HepG2 (cell line): ENCODE results near the gene TCFL5. TPM values are rescaled to one million over a fixed set of nuclear protein-coding genes. Genes with fewer than 3 reads are reported as not detected.

Source experiments
- ELF4 ChIP-seq: sonication (generic); formaldehyde crosslinking; IDR thresholded peaks from 2 replicates; pipeline ENCODE4 v1.5.0; 2020; ENCODE audit warnings: missing genetic modification reagents, mild to moderate bottlenecking, moderate library complexity, borderline replicate concordance
- GLMP ChIP-seq: sonication (generic); formaldehyde crosslinking; IDR thresholded peaks from 2 replicates; pipeline ENCODE4 v1.9.0; 2021; ENCODE audit warnings: missing genetic modification reagents, mild to moderate bottlenecking, borderline replicate concordance
- JDP2 ChIP-seq: sonication (generic); formaldehyde crosslinking; IDR thresholded peaks from 2 replicates; pipeline ENCODE4 v1.8.1; 2022; ENCODE audit warnings: missing genetic modification reagents, borderline replicate concordance
- KLF13 ChIP-seq: sonication (generic); formaldehyde crosslinking; IDR thresholded peaks from 2 replicates; pipeline ENCODE4 v1.4.0; 2020; ENCODE audit warnings: mild to moderate bottlenecking, missing genetic modification reagents
- NCOA2 ChIP-seq: sonication (generic); formaldehyde crosslinking; IDR thresholded peaks from 2 replicates; pipeline ENCODE4 v1.8.0; 2022; ENCODE audit warnings: inconsistent platforms
- ZBED4 ChIP-seq: sonication (generic); formaldehyde crosslinking; IDR thresholded peaks from 2 replicates; pipeline ENCODE4 v1.4.0; 2020; ENCODE audit warnings: missing genetic modification reagents, borderline replicate concordance
- ZBTB40 ChIP-seq, 2 experiments: fragments of 450-650 bp in 1 of 2; sonication (generic) in 1 of 2; formaldehyde crosslinking in 1 of 2; IDR thresholded peaks; 2 replicates each; pipeline versions ENCODE4 v1.6.1 to v1.8.0; 2016 to 2022; ENCODE audit warnings: antibody characterized with exemption in 1 of 2, mild to moderate bottlenecking in 1 of 2, missing genetic modification reagents in 1 of 2
- ZNF276 ChIP-seq: sonication (generic); formaldehyde crosslinking; IDR thresholded peaks from 2 replicates; pipeline ENCODE4 v1.4.0; 2020; ENCODE audit warnings: mild to moderate bottlenecking, low read depth, missing genetic modification reagents
- ZNF607 ChIP-seq: sonication (generic); formaldehyde crosslinking; IDR thresholded peaks from 2 replicates; pipeline ENCODE4 v1.5.1; 2020; ENCODE audit warnings: missing genetic modification reagents, mild to moderate bottlenecking, borderline replicate concordance
- ZNF724P ChIP-seq: sonication (generic); formaldehyde crosslinking; IDR thresholded peaks from 2 replicates; pipeline ENCODE4 v1.8.0; 2022; ENCODE audit warnings: missing genetic modification reagents, borderline replicate concordance
- polyA plus RNA-seq, 8 experiments: library from polyadenylated mRNA; depleted of rRNA in 3 of 8; stranded (reverse) in 7 of 8; unstranded in 1 of 8; fragments of >200 nt; fragmentation: Illumina TruSeq in 4 of 8; extraction: Trizol in 4 of 8; gene quantifications; 2 replicates each; pipeline versions ENCODE4 v1.2.1 to v1.2.3, GENCODE V29; 2011 to 2016; ENCODE audit warnings: low read depth in 4 of 8, missing spikeins in 1 of 8, mixed read lengths in 1 of 8; ENCODE audit not compliant: insufficient read depth in 1 of 8
- total RNA-seq, 5 experiments: library from RNA; depleted of rRNA; stranded (reverse); fragments of >200 nt; fragmentation: Illumina TruSeq; extraction: Trizol; gene quantifications; 2 replicates each; pipeline ENCODE4 v1.2.3, GENCODE V29; 2016; ENCODE audit warnings: low read depth in 1 of 5

The TCFL5 gene
- total and polyA plus RNA-seq, 2 of the 13 experiments (the other 11 are each of a cell fraction or from before 2014, with no cell fraction given): 14.8 to 20.0 TPM

GRCh38 chr20:62818592-62819493 lies 42.8 kb downstream of the TCFL5 start (continued):
- TF ChIP-seq ZBTB40 (IDR thresholded peaks at IDR 0.05) (no peak), ZBTB40 (CRISPR knock-in tag; IDR thresholded peaks at IDR 0.05) (peak; percentile 79; the same call in 1 of the 2 replicates), KLF13 (peak; percentile 89; the same call in 1 of the 2 replicates), ZBED4 (CRISPR knock-in tag) (peak; percentile 83), ZNF276 (CRISPR knock-in tag) (no peak), ZNF607 (CRISPR knock-in tag) (no peak), NCOA2 (CRISPR knock-in tag) (peak; percentile 45; the same call in 1 of the 2 replicates), GLMP (CRISPR knock-in tag) (no peak), JDP2 (CRISPR knock-in tag) (no peak), ZNF724P (CRISPR knock-in tag) (0 out of 2 replicates have a peak, but pooled peaks have one; percentile 74), ELF4 (no peak)
